AG20443 (cell line): Measurements from ENCODE around the gene APBA2.

Experiments used
- DNase-seq: peaks from one replicate; pipeline ENCODE4 v3.0.0; 2012; ENCODE audit warnings: low spot score, mixed read lengths

Gene APBA2

DNA sequence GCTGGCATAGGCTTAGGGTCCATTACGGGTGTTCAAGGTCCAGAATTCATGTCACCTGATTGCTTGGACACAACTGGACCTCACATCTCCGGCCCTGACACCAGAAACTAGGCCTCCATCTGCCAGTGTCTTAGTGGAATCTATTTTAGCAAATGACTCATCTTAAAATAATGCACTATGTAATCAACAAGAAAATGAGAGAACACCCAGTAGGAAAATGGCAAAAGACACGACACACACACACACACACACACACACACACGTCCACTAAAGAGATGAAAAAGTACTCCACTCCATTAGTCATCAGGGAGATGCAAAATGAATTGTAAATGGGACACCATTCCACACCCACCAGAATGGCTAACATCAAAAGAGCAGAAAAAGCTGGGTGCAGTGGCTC, 11.2 kb downstream of the APBA2 start:
- peak; percentile 36 for DNase-seq

DNA sequence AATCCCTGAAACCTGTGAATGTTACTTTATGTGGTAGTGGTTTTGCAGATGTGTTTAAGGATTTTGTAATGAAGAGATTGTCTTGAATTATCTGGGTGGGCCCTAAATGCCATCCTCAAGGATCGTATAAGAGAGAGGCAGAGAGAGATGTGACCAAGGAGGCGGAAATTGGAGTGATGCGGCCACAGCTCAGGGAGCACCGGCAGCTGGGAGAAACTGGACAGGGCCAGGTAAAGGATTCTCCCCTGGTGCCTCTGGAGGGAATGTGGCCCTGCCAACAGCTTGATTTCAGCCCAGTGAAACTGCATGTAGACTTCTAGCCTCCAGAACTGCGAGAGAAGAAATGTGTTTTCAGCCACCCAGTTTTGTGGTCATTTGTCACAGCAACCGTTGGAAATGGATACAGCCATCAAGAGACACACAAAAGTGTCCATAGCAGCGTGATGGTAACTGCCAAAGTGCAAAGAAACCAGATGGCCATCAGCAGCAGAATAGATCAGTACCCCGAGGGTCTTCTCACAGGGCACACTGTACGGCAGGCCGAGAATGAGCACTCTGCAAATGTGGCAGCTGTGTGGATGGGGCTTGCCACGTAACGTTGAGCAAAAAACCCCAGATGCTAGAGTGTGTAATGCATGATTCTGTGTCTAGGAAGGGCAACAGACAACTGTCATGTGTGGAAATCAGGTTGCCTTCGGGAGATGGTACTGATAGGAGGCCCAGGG, 12.2 kb downstream of the APBA2 start:
- no peak for DNase-seq

DNA sequence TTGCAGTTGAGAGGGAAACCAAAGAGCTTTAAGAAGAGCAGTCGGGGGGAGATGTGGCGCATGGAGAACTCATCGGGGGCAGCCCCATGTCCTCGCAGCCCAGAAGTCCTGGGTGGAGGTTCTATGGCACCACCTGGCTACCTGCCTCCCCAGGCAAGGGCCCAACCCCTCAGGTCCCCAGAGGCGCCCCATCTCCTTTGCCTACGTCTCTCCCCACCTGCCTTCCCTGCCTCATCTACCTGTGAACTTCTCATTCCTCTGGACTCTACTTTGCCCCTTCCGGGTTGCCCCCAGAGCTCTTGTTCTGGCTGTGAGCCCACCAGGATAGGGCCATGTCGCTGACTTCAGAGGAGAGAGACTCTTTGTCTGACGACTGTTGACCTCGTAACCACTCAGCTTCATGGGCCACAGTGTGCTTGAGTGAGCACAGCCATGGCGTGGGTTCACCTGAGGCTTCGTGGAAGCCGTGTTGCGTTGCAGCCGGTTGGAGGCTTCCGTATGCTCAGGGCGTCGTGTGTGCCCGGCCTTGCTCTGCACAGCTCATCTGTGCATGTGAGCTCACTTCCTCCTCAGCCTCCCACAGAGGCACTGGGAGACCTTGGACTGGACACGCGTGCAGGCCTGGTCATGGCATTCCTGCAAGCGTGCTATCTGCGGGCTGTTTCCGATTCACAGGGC, 13.4 kb downstream of the APBA2 start:
- DNase-seq, result no peak

DNA sequence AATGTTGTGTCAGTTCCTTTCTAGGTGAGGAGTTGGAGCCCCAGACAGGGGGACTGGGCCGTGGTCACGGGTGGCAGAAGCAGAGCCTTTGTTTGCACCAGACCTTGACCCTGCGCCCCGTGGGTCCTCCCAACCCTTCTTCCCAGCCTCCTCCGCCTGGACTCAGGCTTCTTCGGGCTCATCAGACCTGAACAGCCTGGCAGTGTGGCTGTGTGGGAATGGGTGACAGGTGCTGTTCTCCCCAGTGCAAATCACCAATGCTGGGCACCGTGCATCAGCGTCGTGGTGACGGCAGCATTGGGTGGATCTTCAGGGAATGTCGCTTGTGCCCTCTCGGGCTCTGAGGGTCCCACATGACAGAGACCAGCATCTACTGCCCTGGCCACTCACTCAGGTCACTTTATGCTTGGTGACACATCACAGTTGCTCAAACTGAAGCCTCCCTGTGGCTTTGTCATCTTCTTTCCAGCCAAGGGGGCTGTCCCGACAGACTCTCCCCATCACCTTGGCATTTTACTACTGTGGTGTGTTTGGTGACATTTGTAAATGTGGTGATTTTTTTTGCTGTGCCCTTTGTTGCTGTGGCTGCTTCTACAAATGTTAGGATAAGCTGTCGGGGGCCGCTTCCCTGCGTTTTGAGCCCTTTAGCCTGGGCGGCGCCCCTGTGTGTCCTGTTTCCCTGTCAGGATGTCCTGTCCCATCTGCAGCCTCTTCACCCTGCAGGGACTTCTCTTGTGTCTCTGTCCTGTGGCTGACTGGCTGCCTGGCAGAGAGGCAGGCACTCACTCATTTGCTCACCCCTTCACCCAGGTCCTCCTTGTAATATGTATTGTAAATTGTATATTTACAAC, 14.5 kb downstream of the APBA2 start:
- no peak for DNase-seq

DNA sequence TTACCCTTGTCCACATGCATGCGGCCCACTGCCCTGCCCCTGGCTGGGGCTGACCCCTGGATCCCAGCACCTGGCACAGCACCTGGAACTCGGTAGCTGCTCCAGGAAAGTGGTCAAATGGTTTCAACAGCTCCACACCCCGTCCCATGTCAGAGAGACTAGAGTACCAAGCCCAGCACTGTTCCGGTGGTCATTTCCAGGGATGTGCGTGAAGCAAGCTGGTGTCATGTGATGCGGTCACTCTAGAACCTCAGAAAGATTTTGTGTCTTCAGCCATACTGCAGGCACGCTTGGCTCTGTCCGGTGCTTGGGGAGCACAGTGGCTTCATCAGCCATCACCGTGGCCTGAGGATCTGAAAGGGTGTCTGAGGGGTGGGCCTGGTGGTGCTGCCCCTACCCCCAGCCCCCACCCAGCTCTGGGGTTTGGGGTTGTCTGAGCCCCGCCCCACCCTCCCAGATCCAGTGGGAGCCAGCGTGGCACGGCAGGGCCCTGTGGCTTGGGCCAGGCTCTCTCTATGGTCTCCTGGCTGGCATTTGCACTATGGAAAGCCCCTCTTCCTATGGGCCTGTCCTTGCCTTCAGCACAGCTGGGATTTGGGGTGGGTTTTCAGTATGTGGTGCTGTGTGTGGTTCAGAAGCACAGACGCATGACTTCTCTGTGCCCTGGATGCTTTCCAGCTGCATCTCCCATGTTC, 15.3 kb downstream of the APBA2 start:
- no peak for DNase-seq

DNA sequence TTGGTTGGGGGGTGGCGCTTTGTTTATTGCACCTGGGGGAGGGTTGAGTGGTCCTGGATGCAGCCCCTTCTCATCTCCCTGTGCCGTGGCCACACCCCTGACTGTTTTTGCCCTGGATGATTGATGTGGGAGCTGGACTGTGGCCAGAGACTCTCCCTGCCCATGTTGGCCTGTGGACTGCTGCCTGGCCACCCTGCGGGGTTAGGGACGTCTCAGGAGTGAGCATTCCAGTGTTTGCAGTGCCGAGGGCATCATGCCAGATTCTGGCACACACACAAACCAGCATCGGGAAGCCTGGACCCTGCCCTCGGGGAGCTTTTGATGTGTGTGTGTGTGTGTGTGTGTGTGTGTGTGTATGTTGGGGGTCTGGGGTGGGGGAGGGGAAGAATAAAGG, 15.8 kb downstream of the APBA2 start:
- DNase-seq, result no peak

DNA sequence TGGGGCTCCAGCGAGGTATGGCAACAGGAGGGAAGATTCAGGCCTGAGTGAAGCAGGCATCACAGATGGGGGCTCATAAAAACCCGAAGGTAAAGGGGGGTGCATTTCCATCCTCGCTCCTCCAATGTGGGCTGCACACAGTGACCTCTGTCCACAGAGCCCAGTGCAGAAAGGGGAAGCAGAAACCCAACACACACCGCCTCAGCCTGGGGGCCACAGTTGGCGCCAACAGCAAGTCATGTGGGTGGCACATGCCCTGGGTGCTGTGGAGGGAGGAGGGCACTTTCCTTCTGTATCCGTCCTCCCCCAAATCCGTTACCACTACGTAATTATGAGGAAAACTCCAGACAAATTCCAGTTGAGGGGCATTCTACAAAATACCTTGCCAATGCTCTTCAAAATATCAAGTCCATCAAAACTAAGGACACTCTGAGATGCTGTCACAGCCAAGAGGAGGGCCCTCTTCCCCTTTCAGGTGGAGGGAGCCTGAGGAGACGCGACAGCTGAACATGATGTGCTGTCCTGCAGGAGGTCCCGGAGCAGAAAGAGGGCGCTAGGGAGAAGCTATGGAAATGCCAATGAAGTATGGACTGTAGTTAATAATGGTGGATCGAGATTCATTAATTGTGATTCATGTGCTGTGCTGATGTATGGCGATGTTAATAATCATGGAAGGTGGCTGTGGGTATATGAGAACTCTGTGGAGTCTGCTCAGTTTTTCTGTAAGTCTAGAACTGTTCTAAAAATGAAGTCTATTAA, 16.4 kb downstream of the APBA2 start:
- DNase-seq, result no peak

DNA sequence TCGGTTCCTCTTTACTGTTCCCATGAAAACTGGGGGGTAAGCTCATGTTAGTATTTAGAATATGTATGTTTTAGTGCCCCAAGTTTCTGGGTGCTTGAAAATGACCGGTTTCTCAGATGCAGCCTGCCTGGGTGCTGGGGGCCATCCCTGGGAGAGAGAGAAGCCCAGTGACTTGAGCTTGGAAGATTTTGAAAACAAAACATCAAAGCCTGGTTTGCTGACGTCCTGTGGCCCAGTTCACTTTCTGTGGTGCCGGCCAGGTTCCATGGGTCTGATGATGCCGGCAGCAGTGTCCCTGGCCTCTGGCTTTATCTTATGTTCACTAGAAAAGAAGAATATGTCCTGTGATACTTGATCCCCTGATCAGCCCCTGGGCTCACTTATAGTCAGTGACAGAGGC, 17.1 kb downstream of the APBA2 start:
- DNase-seq, result no peak

DNA sequence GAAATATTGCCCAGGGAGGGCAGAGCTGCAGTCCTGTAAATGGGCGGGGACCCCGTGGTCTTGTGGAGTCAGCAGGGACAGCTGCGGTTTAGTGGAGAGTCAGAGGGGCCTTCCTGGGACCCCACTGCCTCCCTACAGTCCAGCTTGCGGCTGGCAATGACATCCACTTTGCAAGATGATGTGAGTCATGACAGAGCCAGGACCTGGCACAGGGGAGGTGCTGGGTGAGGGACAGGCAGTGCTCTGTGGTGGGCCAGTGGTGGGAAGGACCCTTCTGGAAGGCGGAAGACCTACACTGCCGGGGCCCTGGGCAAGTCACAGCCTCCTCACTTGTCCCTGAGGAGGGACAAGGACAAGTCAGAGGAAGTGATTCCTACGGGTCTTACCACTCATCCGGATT, 17.8 kb downstream of the APBA2 start:
- no peak for DNase-seq

DNA sequence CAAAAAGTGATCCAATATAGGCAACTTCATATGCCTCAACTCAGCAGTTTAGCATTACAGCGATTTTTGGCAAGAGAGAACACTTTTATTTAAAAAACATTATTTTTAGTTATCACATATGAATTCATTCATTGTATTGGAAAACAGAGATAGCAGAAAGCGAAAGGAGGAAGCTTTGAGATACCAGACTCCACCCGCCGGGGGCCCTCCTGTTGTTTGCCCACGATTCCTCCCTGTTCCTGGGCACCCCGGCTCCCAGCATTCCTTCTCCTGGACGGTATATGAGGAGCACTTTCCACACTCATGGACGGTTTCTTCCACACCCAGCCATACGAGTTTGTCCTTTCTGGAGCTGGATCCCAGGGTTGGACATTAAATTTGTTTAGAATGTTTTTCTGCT, 18.2 kb downstream of the APBA2 start:
- DNase-seq, result no peak

DNA sequence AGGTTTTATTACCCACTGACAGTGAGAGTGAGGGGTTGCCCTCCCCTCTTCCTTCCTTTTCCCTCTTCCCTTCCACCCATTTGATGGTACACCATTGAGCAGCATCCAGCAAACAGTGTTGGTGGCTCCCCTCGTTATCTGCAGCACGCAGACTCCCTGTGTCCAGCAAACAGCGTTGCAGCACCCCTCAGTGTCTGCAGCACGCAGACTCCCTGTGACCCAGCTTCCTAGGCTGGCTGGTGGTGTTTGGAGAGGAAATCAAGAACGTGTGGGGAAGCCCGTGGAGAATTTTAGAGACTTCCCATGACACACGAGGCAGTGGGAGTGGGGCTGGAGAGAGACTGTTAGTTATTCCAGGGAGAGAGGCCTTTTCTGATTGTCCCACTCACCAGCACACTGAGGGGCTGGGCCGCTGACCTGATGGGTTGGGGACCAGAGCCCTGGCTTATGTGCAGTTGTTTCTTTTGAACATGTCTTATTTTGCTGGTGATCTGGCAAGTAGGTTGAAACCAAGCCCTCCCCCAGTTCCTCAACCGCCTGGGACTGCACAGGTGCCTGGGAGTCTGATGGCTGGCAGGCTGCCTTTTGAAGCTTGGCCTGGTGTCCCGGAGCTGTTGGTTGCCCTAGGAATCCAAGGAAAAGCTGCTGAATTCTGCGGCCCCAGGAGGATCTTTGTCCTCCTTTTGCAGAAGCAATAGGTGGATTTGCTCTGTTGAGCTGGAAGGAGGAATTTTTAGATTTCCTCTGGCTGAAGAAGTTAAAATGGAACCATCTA, 19.0 kb downstream of the APBA2 start:
- DNase-seq, result no peak

DNA sequence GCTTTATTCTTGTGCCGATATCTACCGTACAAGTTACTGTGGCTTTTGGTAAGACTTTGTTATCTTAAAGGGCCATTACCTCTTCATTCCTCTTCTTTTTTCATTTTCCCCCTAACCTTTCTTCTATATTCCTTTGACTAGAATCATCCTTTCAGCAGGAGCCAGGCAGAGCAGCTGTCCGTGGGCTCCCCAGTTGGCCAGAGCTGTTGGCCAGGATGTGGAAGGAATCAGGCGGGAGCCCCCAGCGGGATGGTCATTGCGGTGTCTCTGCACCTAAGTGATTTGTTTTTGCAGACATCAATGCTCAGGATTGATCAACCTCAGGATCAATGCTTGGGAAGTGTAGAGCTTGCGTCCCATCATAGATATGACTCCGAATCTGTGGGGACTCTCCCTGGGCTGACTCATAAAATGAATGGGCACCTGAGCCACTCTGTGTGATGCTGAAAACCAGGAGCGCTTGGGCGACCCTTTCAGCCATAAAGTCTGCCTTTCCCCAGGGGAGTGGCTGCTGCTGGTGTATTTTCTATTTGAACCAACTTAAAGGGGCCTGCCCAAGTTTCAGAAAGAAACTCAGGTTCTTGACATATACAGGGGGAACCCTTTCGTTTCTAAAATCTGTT, 21.7 kb downstream of the APBA2 start:
- no peak for DNase-seq

DNA sequence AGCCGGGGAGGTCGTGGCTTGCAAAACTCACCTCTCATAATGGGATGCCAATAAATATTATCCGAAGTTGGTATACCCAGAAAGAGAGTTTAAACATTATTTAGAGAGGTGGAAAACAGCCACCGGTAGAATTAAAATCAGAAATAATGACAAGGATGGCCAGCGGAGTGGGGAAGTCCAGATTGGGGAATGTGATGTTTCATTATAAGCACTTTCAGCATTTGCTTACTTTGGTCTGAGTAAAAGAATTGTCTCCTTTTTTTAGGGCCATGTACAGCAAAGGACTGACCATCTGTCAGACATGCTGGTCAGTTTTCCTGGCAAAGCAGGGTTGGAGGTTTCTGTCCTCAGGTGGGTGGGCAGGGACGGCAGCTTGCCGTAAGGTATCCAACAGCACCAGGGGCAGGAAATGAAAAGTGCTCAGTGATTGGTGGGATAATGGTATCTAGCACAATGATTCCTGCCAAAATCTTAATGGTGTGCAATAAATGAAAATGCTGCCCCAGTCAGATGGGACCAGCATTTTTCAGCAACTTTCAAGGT, 24.3 kb downstream of the APBA2 start:
- no peak for DNase-seq

DNA sequence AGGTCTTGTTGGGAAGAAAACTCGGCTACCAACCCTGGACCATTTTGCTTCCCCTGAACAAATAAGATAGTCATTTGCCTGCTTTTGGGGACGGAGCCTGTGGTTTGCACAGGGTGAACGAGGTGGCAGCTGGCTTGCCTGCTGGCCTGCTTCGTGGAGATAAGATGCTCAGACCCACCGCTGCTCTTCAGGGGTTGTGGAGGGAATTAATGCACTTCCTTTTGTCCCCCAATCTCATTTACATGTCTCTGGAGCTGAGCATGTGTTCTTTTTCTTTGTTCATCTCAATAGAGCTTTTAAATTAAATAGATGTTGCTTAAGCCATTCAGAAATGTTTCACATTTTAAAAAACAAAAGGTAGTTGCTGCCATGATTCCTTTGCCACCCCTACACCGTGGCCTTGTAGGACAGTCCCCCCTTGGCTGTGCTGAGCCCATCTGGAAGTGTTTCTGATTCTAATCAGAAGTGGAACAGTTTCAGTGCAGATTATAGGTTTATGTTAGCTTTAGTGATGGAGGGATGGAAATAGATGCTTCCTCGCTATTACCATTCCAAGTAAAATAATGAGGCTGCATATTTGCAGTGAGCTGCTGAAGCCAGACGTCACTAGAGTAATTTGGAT, 25.6 kb downstream of the APBA2 start:
- DNase-seq, result no peak

DNA sequence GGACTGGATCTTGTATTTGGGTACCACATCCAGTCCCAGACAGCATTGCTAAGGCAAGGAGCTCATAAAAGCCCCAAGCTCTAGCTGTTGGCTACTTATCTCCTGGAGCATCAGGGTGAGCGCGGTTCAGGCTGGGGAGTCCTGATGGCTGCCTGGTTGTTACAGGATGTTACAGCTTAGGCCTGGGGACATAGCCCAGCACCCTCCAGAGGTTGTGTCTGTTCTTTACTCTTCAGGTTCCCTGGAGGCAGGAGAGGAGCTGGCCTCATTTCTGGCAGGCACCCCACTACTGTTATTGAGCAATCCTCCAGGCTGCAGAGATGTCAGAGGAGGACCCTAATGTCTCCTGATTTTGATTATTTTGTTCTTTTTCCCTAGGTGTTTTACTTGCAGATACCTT, 26.6 kb downstream of the APBA2 start:
- DNase-seq, result no peak

DNA sequence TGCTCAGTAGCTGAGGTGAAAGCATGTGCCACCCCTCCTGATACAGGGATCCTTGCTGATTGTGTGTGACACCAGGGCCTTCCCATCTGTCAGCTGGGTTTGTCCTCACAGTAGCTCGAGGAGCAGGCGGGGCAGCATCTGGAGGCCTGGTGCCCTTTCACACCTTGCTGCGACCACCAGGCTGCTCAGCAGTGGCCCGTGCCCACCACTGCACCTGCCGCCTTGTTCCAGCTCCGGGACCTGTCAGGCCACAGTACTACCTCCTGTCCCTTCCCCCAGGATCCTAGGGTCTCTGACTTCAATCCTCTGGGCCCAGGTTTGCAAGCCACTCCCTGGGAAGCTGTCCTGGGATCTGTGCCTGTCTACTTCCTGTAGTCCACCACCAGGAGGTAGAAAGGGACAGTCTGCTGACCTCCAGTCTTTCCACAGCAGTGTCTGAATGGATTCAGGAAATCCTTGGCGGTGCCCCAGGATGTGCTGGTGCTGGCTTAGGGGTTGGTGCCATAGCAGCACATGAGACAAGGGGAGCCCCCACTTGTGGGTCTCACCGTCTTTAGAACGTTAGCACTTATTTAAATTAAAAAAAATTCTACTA, 27.5 kb downstream of the APBA2 start:
- DNase-seq, result no peak

DNA sequence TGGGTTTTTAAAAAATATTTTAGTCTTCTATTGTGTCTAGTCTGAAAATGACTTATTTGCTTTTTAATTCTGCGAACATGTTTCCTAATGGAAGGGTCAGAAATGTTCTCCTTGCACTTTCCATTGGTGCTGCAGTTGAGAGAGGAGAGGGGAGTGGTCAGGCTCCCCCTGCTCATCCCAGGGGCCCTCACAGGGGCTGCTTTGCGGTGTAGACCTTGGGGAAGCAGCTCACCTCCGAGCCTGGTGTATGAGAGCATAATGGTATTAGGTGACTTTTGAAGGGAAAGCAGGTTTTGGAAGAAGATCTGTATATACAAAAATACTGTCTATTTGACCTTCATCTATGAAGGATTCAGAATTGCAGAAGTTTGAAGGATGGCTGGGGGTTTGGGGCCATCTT, 28.3 kb downstream of the APBA2 start:
- no peak for DNase-seq

DNA sequence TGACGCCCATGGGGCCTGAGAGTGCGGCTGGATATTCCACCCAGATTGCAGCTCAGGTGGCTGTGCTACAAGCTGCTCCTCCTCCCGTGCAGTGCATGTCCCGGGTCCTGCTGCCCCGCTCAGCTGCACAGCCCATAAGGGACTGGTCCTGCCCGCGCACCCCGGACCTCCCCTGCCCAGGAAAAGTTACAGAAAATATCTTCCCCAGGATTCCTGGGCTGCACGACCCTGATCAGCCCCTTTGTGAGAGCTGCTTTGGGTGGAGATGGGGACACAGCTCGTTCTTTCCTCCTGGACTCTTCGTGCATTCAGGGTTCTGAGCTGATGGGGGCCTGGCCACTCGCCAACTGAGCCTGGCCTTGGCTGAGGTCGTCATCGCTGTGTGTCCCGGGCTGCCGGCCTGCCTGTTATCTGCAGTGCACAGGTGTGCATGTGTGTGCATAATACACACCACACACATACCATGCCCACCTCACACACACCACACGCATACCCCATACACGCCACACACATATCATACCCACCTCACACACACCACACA, 28.8 kb downstream of the APBA2 start:
- DNase-seq, result no peak
